Spinal cord (tissue), 10 donors: ENCODE results near the gene FOXQ1. TPM values are rescaled to one million over a fixed set of nuclear protein-coding genes. Genes with fewer than 3 reads are reported as not detected.

Experiments used
- DNase-seq, 6 donors: peaks; one replicate each; pipeline versions ENCODE4 v3.0.0 to v3.0.0-alpha.2; 2013 to 2015; ENCODE audit warnings: low spot score in 6 of 6, low read depth in 4 of 6
- H3K27ac ChIP-seq: one replicate; pipeline ENCODE4 v1.5.1; 2013; ENCODE audit warnings: low read depth, low read length, control low read depth
- H3K27me3 ChIP-seq: one replicate; pipeline ENCODE4 v1.6.1; 2013; ENCODE audit warnings: low read length; ENCODE audit not compliant: control insufficient read depth, insufficient read depth
- H3K36me3 ChIP-seq: one replicate; pipeline ENCODE4 v1.6.1; 2013; ENCODE audit warnings: low read length; ENCODE audit not compliant: control insufficient read depth, insufficient read depth
- H3K4me1 ChIP-seq: one replicate; pipeline ENCODE4 v1.6.1; 2013; ENCODE audit warnings: low read length; ENCODE audit not compliant: control insufficient read depth, insufficient read depth
- H3K4me3 ChIP-seq: one replicate; pipeline ENCODE4 v1.5.1; 2013; ENCODE audit warnings: low read depth, low read length, control low read depth
- H3K9me3 ChIP-seq: one replicate; pipeline ENCODE4 v1.6.1; 2013; ENCODE audit warnings: low read length; ENCODE audit not compliant: control insufficient read depth, insufficient read depth
- WGBS: methylation state at CpG from one replicate; pipeline ENCODE4 v1.1.5; 2013; ENCODE audit warnings: missing lambda C conversion rate; ENCODE audit not compliant: insufficient coverage; 5-methylcytosine and 5-hydroxymethylcytosine counted together
- polyA plus RNA-seq, 2 donors: library from polyadenylated mRNA; unstranded; fragments of 120-200 nt; gene quantifications; one replicate each; pipeline ENCODE4 v1.2.1, GENCODE V29; 2013; ENCODE audit not compliant: insufficient read length in 2 of 2
- total RNA-seq, 2 donors: library from RNA; depleted of rRNA in 1 of 2; stranded (reverse); fragments of 120-200 nt in 1 of 2; fragments of >200 nt in 1 of 2; gene quantifications; one replicate each; pipeline versions ENCODE4 v1.2.3 to v1.2.4, GENCODE V29; 2013 to 2014
- donor health status: healthy.

FOXQ1 gene
- total and polyA plus RNA-seq, 4 donors = 1.1 to 10.5 (median 6.4) TPM

GRCh38 chr6:1326535-1327121, 14.7 kb downstream of the FOXQ1 start:
- no peak overlapping the region for H3K27ac ChIP-seq
- no peak for DNase-seq
- WGBS = 75% methylated on average over 1 of the region's 11 CpGs
- no peaks in the 10 kb centered on the region for H3K36me3 ChIP-seq
- no peaks in the 10 kb centered on the region for H3K4me1 ChIP-seq
- peaks cover 2% of the 10 kb centered on the region for H3K9me3 ChIP-seq
- H3K27me3 ChIP-seq = peaks cover 4% of the 10 kb centered on the region
- H3K4me3 ChIP-seq = no peak overlapping the region

- WGBS = 90% methylated on average over 7 of the region's 8 CpGs
- no peak overlapping the region for H3K27ac ChIP-seq
- peaks cover 2% of the 10 kb centered on the region for H3K9me3 ChIP-seq
- H3K4me3 ChIP-seq = no peak overlapping the region
- no peaks in the 10 kb centered on the region for H3K4me1 ChIP-seq
- DNase-seq = no peak
- H3K27me3 ChIP-seq = peaks cover 4% of the 10 kb centered on the region
- H3K36me3 ChIP-seq = no peaks in the 10 kb centered on the region
Observed at GRCh38 chr6:1327630-1328029, 15.7 kb downstream of the FOXQ1 start.

GRCh38 chr6:1328129-1328800, 16.4 kb downstream of the FOXQ1 start:
- DNase-seq = no peak
- H3K4me3 ChIP-seq = no peak overlapping the region
- WGBS = 90% methylated on average over 2 of the region's 2 CpGs

GRCh38 chr6:1329708-1330107, 17.8 kb downstream of the FOXQ1 start:
- H3K27ac ChIP-seq = no peak overlapping the region
- H3K4me3 ChIP-seq = no peak overlapping the region
- peaks cover 2% of the 10 kb centered on the region for H3K9me3 ChIP-seq
- H3K4me1 ChIP-seq = no peaks in the 10 kb centered on the region
- H3K36me3 ChIP-seq = no peaks in the 10 kb centered on the region
- no peak for DNase-seq
- peaks cover 4% of the 10 kb centered on the region for H3K27me3 ChIP-seq

More at GRCh38 chr6:1328129-1328800, 16.4 kb downstream of the FOXQ1 start:
- Histone ChIP-seq H3K9me3 (peaks cover 2% of the 10 kb centered on the region), H3K36me3 (no peaks in the 10 kb centered on the region), H3K4me1 (no peaks in the 10 kb centered on the region), H3K27me3 (peaks cover 4% of the 10 kb centered on the region), H3K27ac (no peak overlapping the region)

GRCh38 chr6:1334684-1335083, 22.8 kb downstream of the FOXQ1 start:
- no peak for DNase-seq
- Histone ChIP-seq H3K9me3 (peaks cover under 1% of the 10 kb centered on the region), H3K4me3 (no peak overlapping the region), H3K4me1 (no peaks in the 10 kb centered on the region), H3K36me3 (no peaks in the 10 kb centered on the region), H3K27ac (no peak overlapping the region), H3K27me3 (no peaks in the 10 kb centered on the region)
- 44% methylated on average over 7 of the region's 11 CpGs for WGBS

GRCh38 chr6:1335367-1336037, 23.6 kb downstream of the FOXQ1 start:
- 70% methylated on average over 11 of the region's 14 CpGs for WGBS
- DNase-seq = peak in 1 of 6 donors; percentile 37

GRCh38 chr6:1336246-1336843, 24.4 kb downstream of the FOXQ1 start:
- 85% methylated on average over 3 of the region's 5 CpGs for WGBS
- no peaks in the 10 kb centered on the region for H3K9me3 ChIP-seq
- H3K4me3 ChIP-seq = no peak overlapping the region
- H3K36me3 ChIP-seq = no peaks in the 10 kb centered on the region
- peak in 1 of 6 donors; percentile 70 for DNase-seq
- no peak overlapping the region for H3K27ac ChIP-seq
- no peaks in the 10 kb centered on the region for H3K4me1 ChIP-seq
- H3K27me3 ChIP-seq = no peaks in the 10 kb centered on the region

More at GRCh38 chr6:1335367-1336037, 23.6 kb downstream of the FOXQ1 start:
- no peaks in the 10 kb centered on the region for H3K27me3 ChIP-seq
- no peaks in the 10 kb centered on the region for H3K36me3 ChIP-seq
- H3K4me1 ChIP-seq = no peaks in the 10 kb centered on the region
- no peak overlapping the region for H3K27ac ChIP-seq
- H3K9me3 ChIP-seq = no peaks in the 10 kb centered on the region
- no peak overlapping the region for H3K4me3 ChIP-seq

GRCh38 chr6:1337791-1338190, 25.9 kb downstream of the FOXQ1 start:
- no peak for DNase-seq
- Histone ChIP-seq H3K9me3 (no peaks in the 10 kb centered on the region), H3K36me3 (no peaks in the 10 kb centered on the region), H3K4me3 (no peak overlapping the region), H3K4me1 (no peaks in the 10 kb centered on the region), H3K27me3 (no peaks in the 10 kb centered on the region), H3K27ac (no peak overlapping the region)
- WGBS = no CpG with 5 or more reads among the region's 3 CpGs

- no peak overlapping the region for H3K4me3 ChIP-seq
- H3K27me3 ChIP-seq = no peaks in the 10 kb centered on the region
- H3K4me1 ChIP-seq = no peaks in the 10 kb centered on the region
- H3K9me3 ChIP-seq = no peaks in the 10 kb centered on the region
- no peak for DNase-seq
- no peak overlapping the region for H3K27ac ChIP-seq
- H3K36me3 ChIP-seq = no peaks in the 10 kb centered on the region
Observed at GRCh38 chr6:1346101-1346500, 34.2 kb downstream of the FOXQ1 start.
